GM21360 (cell line): ENCODE measurements around the gene TMEM267.
"Not testable (repeated sequence)": the region's sequence is repeated elsewhere in the genome, so short reads cannot be mapped to it uniquely, and the experiment has no call there.

Experiments
- ATAC-seq: cut with Tn5 transposase; IDR thresholded peaks from one replicate; pipeline ENCODE4 v1.9.1; 2021; ENCODE audit warnings: mild to moderate bottlenecking, moderate library complexity; ENCODE audit not compliant: unreplicated experiment

TMEM267 gene

GRCh38 chr5:43461066-43461465, 22.6 kb downstream of the TMEM267 start:
- ATAC-seq, result no peak

GRCh38 chr5:43456556-43456955, 27.1 kb downstream of the TMEM267 start:
- ATAC-seq, result no peak

- ATAC-seq, result not testable (repeated sequence)
Measured at GRCh38 chr5:43441575-43441974, 42.1 kb downstream of the TMEM267 start.

- ATAC-seq, result no peak
Measured at GRCh38 chr5:43437062-43437660, 46.5 kb downstream of the TMEM267 start.

GRCh38 chr5:43433382-43433781, 50.3 kb downstream of the TMEM267 start:
- no peak for ATAC-seq

GRCh38 chr5:43432486-43433375, 50.9 kb downstream of the TMEM267 start:
- ATAC-seq, result no peak

- ATAC-seq, result no peak
Measured at GRCh38 chr5:43429706-43430105, 54.0 kb downstream of the TMEM267 start.

- ATAC-seq, result no peak
Measured at GRCh38 chr5:43429016-43429415, 54.6 kb downstream of the TMEM267 start.

- no peak for ATAC-seq
Measured at GRCh38 chr5:43427306-43427705, 56.4 kb downstream of the TMEM267 start.

- no peak for ATAC-seq
Measured at GRCh38 chr5:43425983-43426382, 57.7 kb downstream of the TMEM267 start.

- not testable (repeated sequence) for ATAC-seq
Measured at GRCh38 chr5:43423086-43423485, 60.6 kb downstream of the TMEM267 start.

- ATAC-seq, result no peak
Measured at GRCh38 chr5:43422143-43422542, 61.5 kb downstream of the TMEM267 start.

- no peak for ATAC-seq
Measured at GRCh38 chr5:43421450-43422133, 62.1 kb downstream of the TMEM267 start.

- ATAC-seq, result no peak
Measured at GRCh38 chr5:43420241-43420640, 63.4 kb downstream of the TMEM267 start.

- no peak for ATAC-seq
Measured at GRCh38 chr5:43418561-43418960, 65.1 kb downstream of the TMEM267 start.

- no peak for ATAC-seq
Measured at GRCh38 chr5:43416803-43417394, 66.8 kb downstream of the TMEM267 start.

- no peak for ATAC-seq
Measured at GRCh38 chr5:43415935-43416802, 67.5 kb downstream of the TMEM267 start.

GRCh38 chr5:43413966-43414365, 69.7 kb downstream of the TMEM267 start:
- no peak for ATAC-seq

- ATAC-seq, result no peak
Measured at GRCh38 chr5:43412644-43413043, 71.0 kb downstream of the TMEM267 start.

GRCh38 chr5:43412156-43412555, 71.5 kb downstream of the TMEM267 start, which contains the start of gene CCL28:
TSS of gene CCL28 (minus strand) at chr5:43412391. CDS start at chr5:43412316, 75 bp downstream.
- ATAC-seq, result no peak
